Measurements from ENCODE around the gene FAM156A.

DNA sequence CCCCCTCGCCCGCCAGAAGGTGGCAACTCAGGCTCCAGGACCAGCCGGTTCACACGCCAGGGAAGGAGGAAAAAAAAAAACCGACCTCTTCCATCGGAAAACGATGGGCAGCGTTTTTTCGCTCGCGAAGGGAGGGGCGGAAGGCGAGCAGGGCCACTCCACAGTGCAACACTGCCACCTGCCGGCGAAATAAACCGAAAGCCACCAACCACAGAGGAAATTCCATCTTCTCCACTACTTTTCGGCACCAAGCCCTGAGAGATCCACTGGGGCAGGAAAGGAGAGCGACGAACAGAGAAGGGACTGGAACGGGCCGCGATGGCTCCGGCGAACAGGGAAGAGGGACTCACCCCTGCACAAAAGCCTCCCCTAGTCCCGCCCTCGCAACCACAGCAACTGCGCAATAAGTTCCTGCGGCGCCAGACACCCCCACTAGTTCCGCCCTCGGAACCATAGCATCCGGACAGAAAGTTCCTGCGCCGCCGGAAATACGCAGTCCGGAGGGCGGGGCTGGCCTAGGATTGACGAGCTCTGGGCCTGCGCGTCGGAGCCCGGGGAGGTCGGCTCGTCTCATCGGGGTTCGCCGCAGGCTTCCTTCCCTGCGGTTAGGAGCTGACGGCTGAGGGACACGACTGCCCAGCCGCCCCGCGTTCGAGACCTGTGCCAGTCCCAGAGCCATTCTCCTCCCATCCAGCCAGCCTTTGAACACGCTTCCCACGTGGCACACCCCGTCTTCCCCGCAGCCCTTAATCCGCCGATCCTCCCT, 23.4 kb downstream of the FAM156A start:
- TF ChIP-seq GATA2 (IDR thresholded peaks at IDR 0.05; ENCODE audit: low read depth, low read length) (no peak), GATA3 (IDR thresholded peaks at IDR 0.05; ENCODE audit: low read depth, low read length) (no peak)

All from SH-SY5Y (cell line).